ENCODE results near the gene DUXA.

DNA sequence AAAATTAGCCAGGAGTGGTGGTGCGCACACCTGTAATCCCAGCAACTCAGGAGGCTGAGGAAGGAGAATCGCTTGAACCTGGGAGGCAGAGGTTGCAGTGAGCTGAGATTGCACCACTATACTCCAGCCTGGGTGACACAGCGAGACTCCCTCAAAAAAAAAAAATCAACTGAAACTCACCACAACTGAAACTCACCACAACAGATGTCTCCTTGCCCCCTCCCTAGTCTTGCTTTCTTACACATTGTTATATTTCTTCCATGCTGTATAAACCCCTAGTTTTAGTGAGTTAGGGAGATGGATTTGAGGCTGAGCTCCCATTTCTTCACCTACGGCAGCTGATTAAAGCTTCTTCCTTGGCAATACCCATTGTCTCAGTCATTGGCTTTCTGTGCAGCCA lies 25.6 kb downstream of the DUXA start:
- TF ChIP-seq POLR2A (IDR thresholded peaks at IDR 0.05) (no peak), CTCF (IDR thresholded peaks at IDR 0.05) (no peak), POLR2AphosphoS5 (IDR thresholded peaks at IDR 0.05) (no peak), EP300 (IDR thresholded peaks at IDR 0.05) (no peak)

Data from suprapubic skin (tissue), 4 donors.